Measurements from ENCODE around the gene PROZ.

GRCh38 chr13:113123226-113124201 is 34.9 kb upstream of the PROZ start:
- TF ChIP-seq CTCF (IDR thresholded peaks at IDR 0.05): no peak
- no peak for TF ChIP-seq EZH2 (IDR thresholded peaks at IDR 0.05; ENCODE audit: borderline replicate concordance, insufficient read depth, low read depth, low read length, poor library complexity, severe bottlenecking)
